ENCODE data around the gene MAP3K7CL.

DNA sequence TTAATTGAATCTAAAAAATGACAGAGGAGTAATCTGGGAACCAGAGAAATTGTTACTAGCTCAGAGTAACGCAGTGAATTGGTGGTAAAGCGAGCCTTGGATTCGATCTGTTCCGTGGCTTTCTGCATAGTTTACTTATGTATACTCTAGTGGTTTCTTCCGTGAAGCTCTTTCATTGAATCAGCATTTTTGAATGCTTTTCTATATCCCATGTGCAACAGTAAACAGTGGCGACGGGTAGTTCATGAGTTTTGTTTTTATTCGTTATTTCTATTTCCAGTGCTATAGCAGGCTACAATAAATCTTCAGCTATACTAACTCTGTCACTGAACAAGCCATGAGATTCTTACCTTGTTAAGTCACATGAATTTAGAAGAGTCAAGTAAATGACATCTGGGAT lies 14.5 kb upstream of the MAP3K7CL start:
- TF ChIP-seq, protein P1, sequence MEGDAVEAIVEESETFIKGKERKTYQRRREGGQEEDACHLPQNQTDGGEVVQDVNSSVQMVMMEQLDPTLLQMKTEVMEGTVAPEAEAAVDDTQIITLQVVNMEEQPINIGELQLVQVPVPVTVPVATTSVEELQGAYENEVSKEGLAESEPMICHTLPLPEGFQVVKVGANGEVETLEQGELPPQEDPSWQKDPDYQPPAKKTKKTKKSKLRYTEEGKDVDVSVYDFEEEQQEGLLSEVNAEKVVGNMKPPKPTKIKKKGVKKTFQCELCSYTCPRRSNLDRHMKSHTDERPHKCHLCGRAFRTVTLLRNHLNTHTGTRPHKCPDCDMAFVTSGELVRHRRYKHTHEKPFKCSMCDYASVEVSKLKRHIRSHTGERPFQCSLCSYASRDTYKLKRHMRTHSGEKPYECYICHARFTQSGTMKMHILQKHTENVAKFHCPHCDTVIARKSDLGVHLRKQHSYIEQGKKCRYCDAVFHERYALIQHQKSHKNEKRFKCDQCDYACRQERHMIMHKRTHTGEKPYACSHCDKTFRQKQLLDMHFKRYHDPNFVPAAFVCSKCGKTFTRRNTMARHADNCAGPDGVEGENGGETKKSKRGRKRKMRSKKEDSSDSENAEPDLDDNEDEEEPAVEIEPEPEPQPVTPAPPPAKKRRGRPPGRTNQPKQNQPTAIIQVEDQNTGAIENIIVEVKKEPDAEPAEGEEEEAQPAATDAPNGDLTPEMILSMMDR (IDR thresholded peaks at IDR 0.05) = no peak
- no peak for TF ChIP-seq POLR2AphosphoS5 (IDR thresholded peaks at IDR 0.05)
- no peak for TF ChIP-seq EP300 (IDR thresholded peaks at IDR 0.05)
